ENCODE data around the gene DZIP3. TPM values are rescaled to one million over a fixed set of nuclear protein-coding genes. Genes with fewer than 3 reads are reported as not detected.

Gene DZIP3
- total RNA-seq, 2 experiments from 2014 or later = 14.5 to 31.8 TPM

DNA sequence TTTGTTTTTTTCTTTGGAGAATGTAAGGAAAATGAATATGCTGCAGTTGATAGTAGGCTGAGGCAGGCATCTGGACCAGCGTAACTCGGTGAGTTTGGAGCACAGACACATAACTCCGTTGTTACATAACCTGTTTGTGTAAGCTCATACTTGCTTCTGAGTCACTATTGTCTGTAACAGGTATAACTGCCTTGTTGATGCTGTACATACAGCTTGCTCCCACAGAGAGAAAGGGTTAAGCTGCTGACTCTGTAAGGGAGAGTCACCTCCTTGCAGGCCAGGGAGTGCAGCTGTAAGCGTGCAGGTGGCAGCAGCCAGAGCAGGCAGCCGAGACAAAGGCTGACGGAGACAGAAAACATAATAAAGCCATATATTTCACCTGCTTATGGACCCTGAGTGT lies 147.3 kb downstream of the DZIP3 start:
- DNase-seq (ENCODE audit: low spot score) = no peak
- H3K4me3 ChIP-seq (ENCODE audit: low read depth, low read length, poor library complexity, severe bottlenecking) = no peak overlapping the region
- H3K36me3 ChIP-seq (ENCODE audit: insufficient read depth, low read length) = no peaks in the 10 kb centered on the region
- no peaks in the 10 kb centered on the region for H3K9me3 ChIP-seq (ENCODE audit: low read length)
- H3K9me2 ChIP-seq (ENCODE audit: insufficient read depth, low read length) = no peaks in the 10 kb centered on the region
- ChIA-PET CTCF (ENCODE audit: unreplicated experiment) (no interaction called here), POLR2A (no interaction called here)
- intact Hi-C loops (cut with micrococcal nuclease; ENCODE audit: unreplicated experiment) = no loop called here
- no peaks in the 10 kb centered on the region for H3K79me2 ChIP-seq (ENCODE audit: insufficient read depth, low read depth, low read length)
- H3K4me1 ChIP-seq (ENCODE audit: insufficient read depth, low read length, poor library complexity, severe bottlenecking) = no peaks in the 10 kb centered on the region
- no TSS peak for BruUV-seq (replicated peaks)
- H4K20me1 ChIP-seq (ENCODE audit: insufficient read depth, low read length) = no peaks in the 10 kb centered on the region
- no peak for TF ChIP-seq EZH2phosphoT487 (IDR thresholded peaks at IDR 0.05; ENCODE audit: borderline replicate concordance, low read depth, low read length)
- TF ChIP-seq, protein P1, sequence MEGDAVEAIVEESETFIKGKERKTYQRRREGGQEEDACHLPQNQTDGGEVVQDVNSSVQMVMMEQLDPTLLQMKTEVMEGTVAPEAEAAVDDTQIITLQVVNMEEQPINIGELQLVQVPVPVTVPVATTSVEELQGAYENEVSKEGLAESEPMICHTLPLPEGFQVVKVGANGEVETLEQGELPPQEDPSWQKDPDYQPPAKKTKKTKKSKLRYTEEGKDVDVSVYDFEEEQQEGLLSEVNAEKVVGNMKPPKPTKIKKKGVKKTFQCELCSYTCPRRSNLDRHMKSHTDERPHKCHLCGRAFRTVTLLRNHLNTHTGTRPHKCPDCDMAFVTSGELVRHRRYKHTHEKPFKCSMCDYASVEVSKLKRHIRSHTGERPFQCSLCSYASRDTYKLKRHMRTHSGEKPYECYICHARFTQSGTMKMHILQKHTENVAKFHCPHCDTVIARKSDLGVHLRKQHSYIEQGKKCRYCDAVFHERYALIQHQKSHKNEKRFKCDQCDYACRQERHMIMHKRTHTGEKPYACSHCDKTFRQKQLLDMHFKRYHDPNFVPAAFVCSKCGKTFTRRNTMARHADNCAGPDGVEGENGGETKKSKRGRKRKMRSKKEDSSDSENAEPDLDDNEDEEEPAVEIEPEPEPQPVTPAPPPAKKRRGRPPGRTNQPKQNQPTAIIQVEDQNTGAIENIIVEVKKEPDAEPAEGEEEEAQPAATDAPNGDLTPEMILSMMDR (conservative IDR thresholded peaks at IDR 0.05; ENCODE audit: low read length) = no peak
- H3K27ac ChIP-seq (ENCODE audit: low read depth, low read length, poor library complexity, severe bottlenecking) = no peak overlapping the region
- no peak overlapping the region for H2AFZ ChIP-seq (ENCODE audit: low read length)
- no peak overlapping the region for H3K4me2 ChIP-seq (ENCODE audit: low read length)

DNA sequence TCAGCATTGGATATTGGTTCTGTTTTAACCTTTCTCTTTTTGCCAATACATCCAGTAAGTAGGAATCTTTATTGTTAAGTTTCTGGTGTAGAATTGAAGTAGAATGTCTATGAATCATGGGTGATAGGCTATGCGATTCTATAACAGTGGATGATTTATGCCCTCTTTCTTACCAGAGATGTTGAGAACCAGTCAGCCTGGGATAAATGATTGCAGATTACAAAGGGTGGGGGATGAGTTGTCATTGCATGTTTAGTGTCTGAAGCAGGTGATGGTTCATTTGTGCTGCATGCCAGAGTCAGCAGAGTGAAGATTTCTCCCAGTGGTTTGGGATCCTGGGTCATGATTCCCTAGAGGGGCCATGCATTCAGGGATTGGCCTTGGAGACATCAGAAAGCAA lies 153.4 kb downstream of the DZIP3 start:
- POLR2A ChIA-PET = no interaction called here
- CTCF ChIA-PET (ENCODE audit: unreplicated experiment) = no interaction called here

More for the DNA sequence above, 153.4 kb downstream of the DZIP3 start:
- Histone ChIP-seq H2AFZ (ENCODE audit: low read length) (no peak overlapping the region), H3K9me3 (ENCODE audit: low read length) (no peaks in the 10 kb centered on the region), H3K4me2 (ENCODE audit: low read length) (no peak overlapping the region), H3K79me2 (ENCODE audit: insufficient read depth, low read depth, low read length) (no peaks in the 10 kb centered on the region), H4K20me1 (ENCODE audit: insufficient read depth, low read length) (no peaks in the 10 kb centered on the region), H3K9me2 (ENCODE audit: insufficient read depth, low read length) (no peaks in the 10 kb centered on the region), H3K4me1 (ENCODE audit: insufficient read depth, low read length, poor library complexity, severe bottlenecking) (no peaks in the 10 kb centered on the region), H3K4me3 (ENCODE audit: low read depth, low read length, poor library complexity, severe bottlenecking) (no peak overlapping the region), H3K27ac (ENCODE audit: low read depth, low read length, poor library complexity, severe bottlenecking) (no peak overlapping the region), H3K36me3 (ENCODE audit: insufficient read depth, low read length) (no peaks in the 10 kb centered on the region)
- BruUV-seq (replicated peaks) = no TSS peak
- intact Hi-C loops (cut with micrococcal nuclease; ENCODE audit: unreplicated experiment) = no loop called here
- no peak for DNase-seq (ENCODE audit: low spot score)
- TF ChIP-seq EZH2phosphoT487 (IDR thresholded peaks at IDR 0.05; ENCODE audit: borderline replicate concordance, low read depth, low read length) = no peak
- TF ChIP-seq, protein P1 (conservative IDR thresholded peaks at IDR 0.05; ENCODE audit: low read length) = no peak

Small RNAs within 50 kb of the gene (small RNA-seq; reads per million reads assigned to genes)
- gene AC092185.1 = not detected
- not detected for gene RF00156

Other genes starting within 250 kb of the DZIP3 start
- 0.57 and 1.1 TPM in 2 replicates for gene MYH15, start 79.1 kb upstream of the DZIP3 start, total RNA-seq (2014; rRNA removed; shearing (Covaris generic))
- 0.06 and 0.46 TPM in 2 replicates for gene MYH15, start 79.1 kb upstream of the DZIP3 start, total RNA-seq (2022)
- 71.9 and 74.1 TPM in 2 replicates for gene CIP2A, start 284 bp upstream of the DZIP3 start, total RNA-seq (2014; rRNA removed; shearing (Covaris generic))
- gene CIP2A, start 284 bp upstream of the DZIP3 start, total RNA-seq (2022) = 71.6 and 77.2 TPM in 2 replicates
- not detected in 2 replicates for gene RETNLB, start 167.7 kb downstream of the DZIP3 start, total RNA-seq (2014; rRNA removed; shearing (Covaris generic))
- not detected in 2 replicates for gene RETNLB, start 167.7 kb downstream of the DZIP3 start, total RNA-seq (2022)
- not detected in 2 replicates for gene TRAT1, start 233.1 kb downstream of the DZIP3 start, total RNA-seq (2014; rRNA removed; shearing (Covaris generic))
- gene TRAT1, start 233.1 kb downstream of the DZIP3 start, total RNA-seq (2022) = not detected in 2 replicates